ENCODE measurements around the gene HEMK1. TPM values are rescaled to one million over a fixed set of nuclear protein-coding genes. Genes with fewer than 3 reads are reported as not detected.

Gene HEMK1
- total RNA-seq, 4 donors from 2014 or later: 4.4 to 11.8 (median 4.9) TPM

- TF ChIP-seq CTCF (IDR thresholded peaks at IDR 0.05): no peak
- TF ChIP-seq POLR2A (IDR thresholded peaks at IDR 0.05): no peak
- H3K27ac ChIP-seq: no peak overlapping the region
- DNase-seq: no peak
- H3K4me1 ChIP-seq: no peaks in the 10 kb centered on the region
- intact Hi-C loops (cut with DNase I): no loop called here
- H3K9me3 ChIP-seq: no peaks in the 10 kb centered on the region
- WGBS, 2 donors: no CpG with 5 or more reads among the region's 1 CpG
- H3K36me3 ChIP-seq: no peaks in the 10 kb centered on the region
- H3K4me3 ChIP-seq: no peak overlapping the region
- H3K27me3 ChIP-seq: no peaks in the 10 kb centered on the region
Observed at GRCh38 chr3:50545781-50546180, 23.5 kb upstream of the HEMK1 start.

GRCh38 chr3:50549226-50549625, 20.1 kb upstream of the HEMK1 start:
- no peak overlapping the region for H3K4me3 ChIP-seq
- TF ChIP-seq CTCF (IDR thresholded peaks at IDR 0.05) (no peak), POLR2A (IDR thresholded peaks at IDR 0.05) (no peak)
- DNase-seq: no peak
- peaks cover 0 to under 1% (median 0%) of the 10 kb centered on the region in 4 donors for H3K27me3 ChIP-seq
- H3K9me3 ChIP-seq: no peaks in the 10 kb centered on the region
- no peak overlapping the region for H3K27ac ChIP-seq
- H3K36me3 ChIP-seq: no peaks in the 10 kb centered on the region
- intact Hi-C loops (cut with DNase I): no loop called here
- 74 to 83% methylated on average over 3 of the region's 3 CpGs for WGBS, 2 donors
- H3K4me1 ChIP-seq: no peaks in the 10 kb centered on the region

- H3K27me3 ChIP-seq: peaks cover 0 to 8% (median 0%) of the 10 kb centered on the region in 4 donors
- no peaks in the 10 kb centered on the region for H3K9me3 ChIP-seq
- no peaks in the 10 kb centered on the region for H3K36me3 ChIP-seq
- intact Hi-C loops (cut with DNase I): no loop called here
- TF ChIP-seq POLR2A (IDR thresholded peaks at IDR 0.05) (no peak), CTCF (IDR thresholded peaks at IDR 0.05) (peak; percentile 51 to 73 (median 60))
- H3K27ac ChIP-seq: no peak overlapping the region
- DNase-seq: no peak
- no peaks in the 10 kb centered on the region for H3K4me1 ChIP-seq
- WGBS, 2 donors: 58 to 65% methylated on average over 4 to 7 of the region's 13 CpGs
- no peak overlapping the region for H3K4me3 ChIP-seq
Observed at GRCh38 chr3:50550079-50550736, 19.1 kb upstream of the HEMK1 start.

GRCh38 chr3:50551054-50551659, 18.2 kb upstream of the HEMK1 start:
- TF ChIP-seq CTCF (IDR thresholded peaks at IDR 0.05): no peak
- TF ChIP-seq POLR2A (IDR thresholded peaks at IDR 0.05): no peak
- DNase-seq: no peak
- Histone ChIP-seq H3K27me3 (peaks cover 0 to 16% (median 0%) of the 10 kb centered on the region in 4 donors), H3K27ac (no peak overlapping the region), H3K9me3 (no peaks in the 10 kb centered on the region), H3K36me3 (no peaks in the 10 kb centered on the region), H3K4me1 (no peaks in the 10 kb centered on the region), H3K4me3 (no peak overlapping the region)
- intact Hi-C loops (cut with DNase I): no loop called here
- WGBS, 2 donors: 40 to 49% methylated on average over 4 to 7 of the region's 9 CpGs

- no peak for DNase-seq
- TF ChIP-seq POLR2A (IDR thresholded peaks at IDR 0.05) (no peak), CTCF (IDR thresholded peaks at IDR 0.05) (peak in 3 of 6 experiments; percentile 11 to 25 (median 15))
- Histone ChIP-seq H3K36me3 (no peaks in the 10 kb centered on the region), H3K4me1 (no peaks in the 10 kb centered on the region), H3K27ac (no peak overlapping the region), H3K27me3 (peaks cover 0 to 17% (median 0%) of the 10 kb centered on the region in 4 donors), H3K9me3 (no peaks in the 10 kb centered on the region), H3K4me3 (no peak overlapping the region)
- 66 to 79% methylated on average over 2 to 4 of the region's 7 CpGs for WGBS, 2 donors
- intact Hi-C loops (cut with DNase I): no loop called here
Observed at GRCh38 chr3:50551681-50552435, 17.5 kb upstream of the HEMK1 start.

Data from esophagus squamous epithelium (tissue), 5 donors.